NCI-H526 (cell line): ENCODE results near the gene ADSS2.
"Not testable (repeated sequence)": the region's sequence is repeated elsewhere in the genome, so short reads cannot be mapped to it uniquely, and the experiment has no call there.

ENCODE experiments used
- DNase-seq, 2 experiments: peaks; one replicate each; lab custom pipeline; 2025; lab: John Stamatoyannopoulos, UW

Gene ADSS2

DNA sequence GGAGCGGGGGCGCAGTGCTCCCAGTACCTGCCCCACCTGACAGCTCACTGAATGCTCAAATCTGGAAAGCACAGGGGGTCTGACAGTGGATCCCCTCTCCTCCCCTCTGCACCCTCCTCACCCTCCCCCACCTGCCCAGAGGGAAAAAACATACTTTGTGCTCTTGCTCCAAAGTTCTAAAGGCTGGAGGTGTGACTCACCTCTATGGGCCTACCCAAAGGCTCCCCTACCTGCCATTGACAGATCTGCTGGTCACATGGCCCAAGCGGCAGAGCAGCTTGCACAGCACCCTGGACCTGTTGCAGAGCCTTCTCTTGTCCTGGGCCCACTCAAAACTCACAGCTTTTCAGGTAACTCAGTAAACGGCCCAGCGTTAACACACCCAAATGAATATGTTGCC lies 55.7 kb downstream of the ADSS2 start:
- no peak for DNase-seq

GRCh38 chr1:244394826-244395765 lies 56.6 kb downstream of the ADSS2 start:
- no peak for DNase-seq

GRCh38 chr1:244394346-244394745 lies 57.4 kb downstream of the ADSS2 start:
- no peak for DNase-seq

DNA sequence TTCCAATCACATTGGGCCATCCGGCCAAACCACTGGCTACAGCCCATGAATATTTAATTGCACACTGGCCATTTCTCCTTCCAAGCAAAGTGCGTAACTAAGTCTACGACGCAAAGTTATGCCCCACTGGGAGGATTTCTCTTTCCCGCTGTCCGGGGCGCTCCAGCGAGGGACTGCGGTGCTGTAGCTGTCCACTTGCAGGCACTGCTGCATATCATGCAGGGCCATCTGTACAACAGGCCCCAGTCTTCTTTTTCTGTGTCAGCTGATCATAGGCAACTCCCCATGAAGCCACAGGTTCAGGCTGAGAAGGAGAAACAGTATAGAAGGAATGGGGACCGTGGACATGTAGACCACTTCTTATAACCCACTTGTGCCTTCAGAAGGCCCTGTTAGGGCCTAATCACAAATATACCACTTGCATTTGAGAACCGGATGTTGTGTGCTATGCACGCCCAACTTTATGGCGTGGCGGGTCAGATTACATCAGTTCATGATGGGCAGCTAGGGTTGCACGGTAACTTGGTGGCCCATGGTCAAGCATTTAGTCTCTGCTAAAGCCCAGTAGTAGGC lies 58.0 kb downstream of the ADSS2 start:
- no peak for DNase-seq

GRCh38 chr1:244391761-244392160 lies 59.9 kb downstream of the ADSS2 start:
- no peak for DNase-seq

DNA sequence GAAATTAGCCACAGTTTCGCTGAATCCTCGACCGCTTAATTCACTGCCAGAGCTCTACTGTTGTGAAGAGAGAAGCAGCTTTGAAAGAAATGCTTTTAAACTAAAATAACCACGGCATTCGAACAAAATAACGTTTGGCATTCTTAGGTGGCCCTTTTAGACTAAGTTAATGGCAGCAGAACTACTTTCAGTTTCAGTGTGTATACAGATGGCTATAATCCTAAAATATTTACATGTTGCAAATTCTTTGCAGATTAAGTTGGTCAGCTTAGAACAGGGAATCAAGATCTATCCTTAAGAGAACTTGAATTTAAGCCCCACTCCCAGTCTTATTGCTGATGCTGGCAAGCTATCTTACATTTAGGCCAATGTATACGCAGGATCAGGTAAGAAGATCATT lies 62.7 kb downstream of the ADSS2 start:
- no peak for DNase-seq

DNA sequence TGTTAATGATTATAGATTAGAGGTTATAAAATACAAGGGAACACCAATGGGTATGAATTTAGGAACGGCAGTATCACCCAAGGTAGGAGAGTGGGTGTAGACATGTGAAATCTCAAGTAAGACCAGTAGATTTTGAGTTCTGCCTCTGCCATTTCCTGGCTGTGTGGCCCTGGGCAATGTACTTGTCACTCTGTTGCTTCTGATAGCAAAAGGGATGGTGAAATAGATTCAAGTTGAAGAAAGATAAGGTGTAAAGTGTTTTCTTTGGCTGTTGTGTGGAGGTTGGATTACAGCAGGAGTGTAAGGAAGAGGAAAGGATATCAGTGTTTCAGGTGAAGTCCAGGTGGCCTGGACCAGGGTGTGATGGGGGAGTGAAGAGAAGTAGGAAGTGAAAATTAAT lies 64.3 kb downstream of the ADSS2 start:
- no peak for DNase-seq

- DNase-seq, result no peak
These were observed 65.1 kb downstream of the ADSS2 start for GRCh38 chr1:244386595-244386994.

- no peak for DNase-seq
These were observed 67.6 kb downstream of the ADSS2 start for GRCh38 chr1:244384066-244384465.

DNA sequence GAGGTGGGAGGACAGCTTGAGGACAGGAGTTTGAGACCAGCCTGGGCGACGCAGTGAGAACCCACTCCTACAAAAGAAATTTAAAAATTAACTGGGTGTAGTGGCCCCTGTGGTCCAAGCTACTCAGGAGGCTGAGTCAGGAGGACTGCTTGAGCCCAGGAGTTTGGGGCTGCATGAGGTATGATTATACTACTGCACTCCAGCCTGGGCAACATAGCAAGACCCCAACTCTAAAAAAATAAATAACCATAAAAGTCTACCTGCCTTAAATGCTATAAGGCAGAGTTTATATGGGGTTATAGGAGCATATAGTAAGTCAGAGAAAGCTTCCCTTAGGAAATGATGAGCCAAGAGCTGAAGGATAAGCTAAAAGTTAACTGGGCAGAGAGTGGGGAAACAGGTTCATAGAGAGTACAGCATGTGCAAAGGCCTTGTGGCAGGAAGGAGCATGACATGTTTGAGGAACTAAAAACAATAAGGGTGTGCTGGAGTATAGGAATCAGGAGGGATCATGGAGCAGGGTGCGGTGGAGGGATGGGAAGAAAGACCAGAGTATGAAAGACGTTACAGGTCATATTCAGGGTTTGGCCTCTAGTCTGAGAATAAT lies 68.3 kb downstream of the ADSS2 start:
- no peak for DNase-seq

DNA sequence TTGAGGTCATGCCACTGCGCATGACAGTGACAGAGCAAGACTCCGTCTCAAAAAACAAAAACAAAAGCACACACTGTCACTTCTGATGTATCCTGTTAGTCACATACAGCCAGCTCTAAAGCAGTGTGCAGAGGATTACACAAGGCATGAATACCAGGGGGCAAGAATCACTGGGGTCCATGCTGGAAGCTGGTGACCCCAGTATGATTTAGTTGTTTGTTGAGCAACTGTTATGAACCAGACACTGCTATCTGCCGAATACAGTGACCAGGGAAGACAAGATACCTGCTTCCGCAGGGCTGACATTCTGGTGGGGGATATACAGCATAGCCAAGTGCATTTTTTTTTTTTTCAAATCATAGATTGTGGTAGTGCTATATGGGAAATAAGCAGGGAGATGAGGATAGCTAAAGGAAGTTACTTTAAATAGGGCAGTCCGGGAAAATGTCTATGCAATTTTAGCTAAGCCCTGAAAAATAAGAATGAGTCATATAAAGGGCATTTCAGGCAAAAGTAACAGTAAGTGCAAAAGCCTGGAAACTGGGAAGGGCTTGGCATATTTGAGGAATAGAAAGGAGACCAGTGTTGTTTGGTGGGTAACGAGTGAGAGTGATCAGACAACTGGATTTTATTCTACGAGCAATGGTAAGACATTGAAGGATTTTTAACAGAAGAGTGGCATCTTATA lies 69.7 kb downstream of the ADSS2 start:
- DNase-seq, result no peak

DNA sequence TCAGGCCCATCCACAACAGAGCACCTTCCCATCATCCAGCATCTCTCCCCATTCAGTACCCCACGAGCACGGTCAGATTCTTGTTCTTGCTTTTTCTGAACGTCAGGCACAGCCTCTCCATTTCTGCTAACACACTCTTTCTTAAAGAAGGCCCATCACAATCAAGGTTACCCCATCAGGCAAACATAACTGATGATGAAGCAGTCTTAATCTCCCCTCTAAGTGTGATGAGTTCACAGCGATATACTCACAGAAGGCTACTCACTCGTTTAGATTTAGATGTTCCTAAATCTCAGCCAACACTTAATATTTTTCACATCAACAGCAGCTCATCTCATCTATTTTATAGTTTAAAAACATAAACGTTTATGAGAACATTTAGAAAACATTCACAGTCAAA lies 75.6 kb downstream of the ADSS2 start:
- DNase-seq, result no peak

- no peak for DNase-seq
These were observed 76.7 kb downstream of the ADSS2 start for GRCh38 chr1:244375051-244375450.

DNA sequence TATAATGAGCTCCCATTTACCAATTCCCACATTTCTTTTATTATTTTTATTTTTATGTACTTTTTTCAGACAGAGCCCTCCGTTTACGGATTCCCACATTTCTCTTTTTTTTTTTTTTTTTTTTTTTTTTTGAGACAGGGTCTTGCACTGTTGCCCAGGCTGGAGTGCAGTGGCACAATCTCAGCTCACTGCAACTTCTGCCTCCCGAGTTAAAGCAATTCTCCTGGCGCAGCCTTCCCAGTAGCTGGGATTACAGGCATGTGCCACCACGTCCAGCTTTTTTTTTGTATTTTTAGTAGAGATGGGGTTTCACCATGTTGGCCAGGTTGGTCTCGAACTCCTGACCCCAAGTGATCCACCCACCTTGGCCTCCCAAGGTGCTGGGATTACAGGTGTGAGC lies 77.2 kb downstream of the ADSS2 start:
- DNase-seq, result not testable (repeated sequence)

- DNase-seq, result peak; percentile 67 to 76
These were observed 80.2 kb downstream of the ADSS2 start for GRCh38 chr1:244371242-244372141.

- DNase-seq, result no peak
These were observed 81.6 kb downstream of the ADSS2 start for GRCh38 chr1:244370060-244370637.

GRCh38 chr1:244369256-244370057 lies 82.3 kb downstream of the ADSS2 start:
- DNase-seq, result peak; percentile 91 to 95

DNA sequence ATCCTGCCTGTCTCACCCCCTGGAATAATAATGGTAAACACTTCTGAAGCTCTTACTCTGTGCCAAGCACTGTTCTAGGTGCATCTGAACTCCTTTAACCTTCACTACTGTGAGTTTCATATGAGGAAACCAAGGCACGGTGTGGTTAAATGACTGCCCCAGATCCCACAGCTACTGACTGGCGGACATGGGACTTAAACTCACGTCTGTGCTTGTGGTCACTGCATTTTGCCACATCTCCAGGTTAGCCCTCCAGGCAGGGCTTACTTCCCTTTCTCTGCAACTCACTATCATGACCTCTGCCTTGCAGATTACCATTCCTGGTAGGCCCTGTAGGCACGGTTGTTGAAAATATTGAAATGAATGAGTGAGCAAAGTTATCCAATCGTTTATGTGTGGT lies 83.4 kb downstream of the ADSS2 start:
- DNase-seq, result no peak

DNA sequence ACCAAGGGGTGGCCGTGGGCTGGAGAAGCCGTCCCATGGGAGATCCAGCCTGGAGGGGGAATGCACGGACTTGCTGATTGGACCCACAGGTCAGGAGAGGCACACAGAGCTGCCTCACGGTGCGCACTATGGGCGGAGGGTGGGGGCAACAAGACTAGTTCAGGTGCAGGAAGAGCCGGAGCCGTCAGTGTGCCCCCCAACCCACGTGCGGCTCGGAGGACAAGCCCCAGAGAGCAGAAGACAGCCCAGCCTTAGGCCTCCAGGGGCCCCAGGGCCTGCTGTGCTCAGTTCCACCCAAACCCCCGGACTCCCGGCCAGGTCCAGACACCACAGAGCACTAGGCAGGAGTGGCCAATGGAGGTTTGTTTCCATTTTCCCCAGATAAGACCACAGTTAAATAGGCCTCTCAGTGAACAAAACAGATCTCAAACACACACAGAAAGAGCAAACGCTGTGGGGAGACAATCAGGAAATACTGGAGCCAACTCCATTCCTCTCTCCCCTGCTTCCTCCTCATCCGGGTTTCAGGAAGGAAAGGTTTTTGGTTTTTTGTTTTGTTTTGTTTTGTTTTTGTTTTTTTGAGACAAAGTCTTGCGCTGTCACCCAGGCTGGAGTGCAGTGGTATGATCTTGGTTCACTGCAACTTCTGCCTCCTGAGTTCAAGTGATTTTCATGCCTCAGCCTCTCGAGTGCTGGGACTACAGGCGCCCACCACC lies 84.2 kb downstream of the ADSS2 start:
- no peak for DNase-seq

- no peak for DNase-seq
These were observed 85.9 kb downstream of the ADSS2 start for GRCh38 chr1:244365809-244366208.
